H1 (cell line): ENCODE data around the gene RYK. TPM values are rescaled to one million over a fixed set of nuclear protein-coding genes. Genes with fewer than 3 reads are reported as not detected.

Experiments used
- CBX8 ChIP-seq: fragments of 300-800, 300-1000 bp; sonication (generic); IDR thresholded peaks from 2 replicates; pipeline ENCODE4 v1.7.1; 2016; ENCODE audit warnings: low read depth, low read length, borderline replicate concordance
- HDAC2 ChIP-seq, 2 experiments: fragments of 300-600 bp in 1 of 2; sonication (generic) in 1 of 2; IDR thresholded peaks; 2 replicates each; pipeline ENCODE4 v1.6.1; 2011 to 2012; ENCODE audit warnings: low read depth in 2 of 2, low read length in 2 of 2, mild to moderate bottlenecking in 2 of 2, moderate library complexity in 2 of 2, borderline replicate concordance in 1 of 2, inconsistent platforms in 1 of 2
- TAF7 ChIP-seq: optimal IDR thresholded peaks from 2 replicates; pipeline ENCODE3; 2011; ENCODE audit warnings: low read depth, mild to moderate bottlenecking, inconsistent platforms, low read length, moderate library complexity, borderline replicate concordance
- polyA plus RNA-seq, 7 experiments: library from polyadenylated mRNA; depleted of rRNA in 3 of 7; stranded (reverse) in 5 of 7; unstranded in 2 of 7; fragments of >200 nt in 5 of 7; fragments of 200-250 nt in 2 of 7; gene quantifications; 1 replicate in 5 of 7; 2 replicates in 1 of 7; 4 replicates in 1 of 7; pipeline versions ENCODE4 v1.2.1 to v1.2.3, GENCODE V29; 2011 to 2013; ENCODE audit warnings: missing spikeins in 2 of 7, mixed read lengths in 2 of 7
- total RNA-seq: library from RNA; stranded (reverse); fragmentation: NEBNext Ultra II Directional; extraction: Animal tissue kit (Norgen Biotek cat#: 25700); gene quantifications from 2 replicates; pipeline ENCODE4 v1.2.1, GENCODE V29; 2021

The RYK gene
- total and polyA plus RNA-seq, 2 of the 8 experiments (the other 6 are each of a cell fraction or from before 2014, with no cell fraction given): 30.5 to 63.8 TPM

GRCh38 chr3:134249296-134249841 is 1.3 kb downstream of the RYK start (continued):
- TF ChIP-seq HDAC2 (IDR thresholded peaks at IDR 0.05; ENCODE audit: borderline replicate concordance in 1 of 2, low read depth in 2 of 2, low read length in 2 of 2) (no peak), CBX8 (no peak), TAF7 (no peak)
